ENCODE data around the gene B3GALNT2.
"Not testable (repeated sequence)": the region's sequence is repeated elsewhere in the genome, so short reads cannot be mapped to it uniquely, and the experiment has no call there.

Gene B3GALNT2

DNA sequence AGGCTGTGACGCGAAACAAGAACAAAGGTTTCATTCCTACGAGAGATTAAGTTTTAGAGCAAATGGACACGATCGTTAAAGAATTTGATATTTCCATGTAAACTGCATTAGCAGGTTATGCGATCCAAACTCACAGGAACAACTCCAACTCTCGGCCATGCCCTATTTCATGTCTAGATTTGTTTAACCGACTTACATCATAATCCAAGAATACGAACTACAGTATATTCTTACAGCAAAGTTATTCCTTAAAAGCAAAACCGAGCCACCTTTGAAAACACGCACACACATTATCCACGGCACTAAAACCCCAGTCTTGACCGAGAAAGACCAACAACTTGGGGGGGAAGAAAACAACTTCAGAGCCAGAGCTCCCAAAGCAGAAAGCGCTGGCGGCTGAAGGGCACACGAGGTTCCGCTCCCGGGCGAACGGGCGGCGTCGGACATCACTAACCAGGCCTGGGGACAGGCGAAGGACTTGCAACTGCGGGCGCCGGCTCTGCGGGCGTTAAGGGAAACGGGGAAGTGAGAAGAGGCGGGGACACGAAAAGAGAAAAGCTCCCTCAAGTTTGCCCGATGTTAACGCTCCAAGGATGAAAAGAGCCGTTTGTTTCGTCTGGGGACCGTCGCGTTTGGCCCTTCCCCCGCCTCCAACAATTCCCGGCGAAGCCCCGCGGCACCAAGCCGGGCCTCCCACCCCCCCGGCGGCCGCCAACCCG is 690 bp downstream of the B3GALNT2 start:
- DNase-seq: peak; percentile 76

DNA sequence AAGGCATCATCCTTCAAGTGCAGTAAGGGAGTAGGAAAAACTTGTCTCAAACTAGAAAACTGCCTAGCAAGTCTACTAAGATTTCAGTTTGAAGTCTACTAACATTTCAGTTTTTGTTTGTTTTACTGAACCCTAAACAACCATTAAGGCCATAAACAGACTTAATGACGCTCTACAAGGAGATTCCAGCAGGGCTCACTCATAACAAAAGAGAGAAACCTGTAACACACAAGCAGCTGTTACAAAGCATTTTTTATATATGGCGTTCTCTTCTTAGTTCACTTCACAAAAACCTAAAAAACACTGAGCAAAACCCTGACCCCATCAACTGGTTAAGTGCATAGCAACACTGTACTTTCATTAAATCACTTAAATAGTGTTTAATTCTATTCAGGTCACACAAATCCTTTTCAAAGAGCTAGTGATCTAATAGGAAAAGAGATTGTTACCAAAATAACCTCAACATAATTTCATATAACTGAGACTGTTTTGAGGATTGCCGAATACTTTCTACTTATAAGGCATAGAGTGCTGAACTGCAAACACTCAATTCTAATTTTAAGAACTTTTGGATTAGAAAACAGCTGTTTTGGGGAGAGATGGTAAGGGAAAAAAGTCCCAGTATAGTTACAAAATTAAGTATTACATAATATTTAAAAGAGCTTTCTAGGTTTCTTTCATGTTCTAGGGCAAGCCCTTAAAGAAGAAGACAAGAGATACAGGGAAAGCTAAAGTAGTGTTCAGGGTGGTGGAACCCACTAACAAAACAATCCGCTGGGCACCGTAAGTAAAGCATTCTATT is 1.4 kb downstream of the B3GALNT2 start:
- peak; percentile 45 for DNase-seq

DNA sequence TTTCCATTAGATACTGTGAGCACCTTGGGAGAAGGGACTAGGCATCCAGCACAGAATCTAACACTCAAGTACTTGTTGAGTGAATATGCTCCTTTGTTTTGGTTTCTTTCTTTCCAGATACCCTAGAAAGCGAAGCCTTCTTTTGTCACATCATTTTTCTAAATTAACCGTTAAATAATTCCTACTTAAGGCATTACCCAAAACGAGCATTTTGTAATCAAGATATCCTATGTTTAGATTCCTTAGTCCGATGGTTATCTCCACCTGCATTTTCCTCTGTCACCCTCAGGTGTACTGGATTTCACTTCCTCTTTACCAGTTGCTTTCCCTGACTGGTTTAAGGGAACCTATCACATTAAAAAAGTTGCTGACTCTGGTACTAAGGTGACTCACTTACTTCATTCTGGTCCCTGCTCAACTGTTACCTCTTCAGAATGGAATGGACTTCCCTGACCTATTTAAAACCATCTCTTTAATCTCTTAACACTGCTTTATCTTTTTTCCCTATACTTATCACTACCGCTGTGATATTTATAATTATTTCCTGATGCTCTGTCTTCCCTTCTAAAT is 3.2 kb downstream of the B3GALNT2 start:
- DNase-seq: no peak

DNA sequence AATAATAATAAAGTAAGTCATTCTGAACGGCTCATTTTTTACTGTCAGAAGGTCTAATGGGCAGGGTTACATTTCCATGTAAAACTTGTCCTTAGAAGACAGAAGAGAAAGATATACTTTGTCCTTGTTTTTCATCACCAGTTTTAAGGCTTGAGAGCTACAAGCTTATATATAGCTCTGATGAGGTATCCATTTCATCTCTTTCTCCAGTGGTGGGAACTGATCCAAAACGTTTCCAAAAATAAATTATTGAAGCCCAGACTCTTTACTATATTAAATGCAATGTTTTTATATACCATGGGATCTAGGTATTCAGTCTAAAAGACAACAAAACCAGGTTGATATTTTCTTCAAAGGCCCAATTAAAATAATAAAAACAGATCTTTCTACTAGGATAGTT is 8.7 kb downstream of the B3GALNT2 start:
- DNase-seq: no peak

DNA sequence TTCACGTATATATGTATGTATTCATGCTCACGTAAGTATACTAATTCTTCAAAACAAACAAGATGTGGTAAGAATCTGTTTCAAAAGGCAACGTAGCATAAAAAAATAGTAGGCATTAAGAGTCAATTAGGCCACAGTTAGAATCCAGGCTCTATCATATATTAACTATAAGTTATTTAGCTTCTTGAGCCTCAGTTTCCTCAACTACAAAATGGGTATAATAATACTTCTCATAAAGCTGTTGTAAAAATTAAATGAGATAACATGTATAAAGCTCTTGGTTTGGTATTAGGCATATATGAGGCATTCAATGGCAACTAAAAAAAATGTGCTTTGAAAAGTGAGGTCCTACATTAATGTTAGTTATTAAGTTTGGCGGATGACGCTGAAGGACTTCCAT is 9.2 kb downstream of the B3GALNT2 start:
- no peak for DNase-seq

DNA sequence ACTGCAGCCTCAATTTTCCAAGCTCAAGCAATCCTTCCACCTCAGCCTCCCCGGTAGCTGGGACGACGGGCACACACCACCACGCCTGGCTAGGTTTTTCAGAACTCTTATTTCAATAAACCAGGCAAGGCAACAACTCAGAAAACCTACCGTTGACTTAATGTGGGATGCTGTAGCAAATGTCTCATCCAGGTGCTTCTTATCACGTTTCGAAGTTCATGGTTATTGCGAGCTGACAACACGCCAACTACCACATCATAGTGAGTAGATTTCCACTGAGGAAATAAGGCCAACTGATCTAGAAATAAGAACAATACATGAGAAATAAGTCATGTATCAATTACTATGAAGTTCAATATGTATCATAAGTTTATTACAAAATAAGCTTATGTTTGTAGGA is 9.7 kb downstream of the B3GALNT2 start:
- no peak for DNase-seq

DNA sequence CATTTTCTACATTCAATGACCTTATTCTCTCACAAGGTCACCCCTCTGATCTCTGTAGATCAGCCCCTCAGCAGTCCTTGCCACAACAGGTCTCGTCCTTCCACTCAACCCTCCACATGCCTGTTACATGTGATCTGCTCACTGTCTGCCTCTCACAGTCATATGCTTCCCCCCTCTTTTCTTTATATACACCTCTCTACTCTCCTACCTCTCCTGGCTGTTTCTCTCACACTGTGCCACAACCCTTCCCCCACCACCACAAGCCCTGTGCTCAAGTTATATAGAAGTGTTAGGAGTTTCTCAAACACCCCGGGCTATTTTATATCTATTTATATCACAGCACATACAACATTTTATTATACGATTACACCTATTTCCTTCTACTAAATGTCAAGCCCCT is 12.6 kb downstream of the B3GALNT2 start:
- no peak for DNase-seq

DNA sequence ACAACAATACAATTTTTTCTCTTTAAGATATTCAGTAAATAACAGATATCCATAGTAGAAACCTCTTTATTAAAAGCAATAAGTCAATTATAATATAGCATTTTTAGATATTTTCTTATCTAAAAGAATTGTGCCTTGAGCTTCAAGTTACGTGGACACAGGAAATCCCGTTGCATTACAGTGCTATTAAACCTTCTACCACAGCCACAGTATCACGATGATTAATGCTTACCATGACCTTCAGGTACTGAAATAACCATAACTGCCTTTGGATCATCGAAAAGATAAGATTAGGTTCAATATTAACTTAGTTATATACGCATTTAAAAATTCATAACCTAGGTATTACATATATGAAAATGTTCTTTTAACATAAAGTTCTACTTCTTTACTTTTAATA is 17.9 kb downstream of the B3GALNT2 start:
- no peak for DNase-seq

DNA sequence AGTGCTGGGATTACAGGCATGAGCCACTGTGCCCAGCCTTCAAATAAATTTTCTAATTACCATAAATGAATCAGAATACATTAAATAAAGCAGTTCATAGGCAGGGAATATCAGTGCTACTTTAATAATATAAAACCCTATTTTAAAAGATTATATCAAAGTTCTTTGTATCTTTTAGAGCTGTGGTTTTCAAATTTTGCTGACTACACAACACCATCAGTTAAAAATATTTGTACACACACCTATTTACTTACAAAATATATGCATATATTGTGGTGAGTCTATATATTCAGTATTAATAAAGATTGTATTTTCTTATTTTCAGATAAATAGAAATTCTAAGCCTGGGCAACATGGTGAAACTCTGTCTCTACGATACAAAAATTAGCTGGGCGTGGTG is 18.7 kb downstream of the B3GALNT2 start:
- no peak for DNase-seq

DNA sequence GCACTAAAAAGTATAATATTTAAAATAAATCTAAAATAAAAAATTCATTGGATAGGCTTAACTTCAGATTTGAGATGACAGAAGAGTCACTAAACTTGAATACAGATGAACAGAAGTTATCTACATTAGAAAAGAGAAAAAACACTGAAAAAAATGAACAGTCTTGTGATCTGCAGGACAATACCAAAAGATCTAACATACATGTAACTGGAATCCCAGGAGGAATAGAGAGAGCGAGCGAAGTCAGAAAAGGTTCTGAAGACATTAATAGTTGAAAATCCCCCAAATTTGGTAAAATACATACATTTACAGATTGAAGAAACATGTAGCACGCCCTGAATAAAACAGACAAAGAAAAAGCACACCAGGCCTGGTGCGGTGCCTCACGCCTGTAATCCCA is 21.2 kb downstream of the B3GALNT2 start:
- no peak for DNase-seq

DNA sequence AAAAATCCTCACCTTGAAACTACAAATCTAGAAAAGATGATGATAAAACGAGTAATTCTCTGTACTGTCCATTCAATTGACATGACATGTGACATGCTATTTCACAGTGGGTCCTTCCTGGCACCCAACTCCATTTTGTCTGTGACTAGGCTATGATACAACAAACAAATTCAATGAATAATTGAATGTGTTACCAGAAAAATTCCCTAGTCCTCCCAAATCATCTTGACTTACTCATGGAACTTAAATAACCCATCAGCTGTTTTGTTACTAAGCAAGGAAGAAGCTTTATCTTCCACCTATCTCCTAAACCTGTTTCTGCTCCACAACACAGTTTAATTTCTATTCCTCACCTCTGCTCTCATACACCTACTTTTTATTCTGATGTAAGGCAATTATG is 30.4 kb downstream of the B3GALNT2 start:
- DNase-seq: no peak

DNA sequence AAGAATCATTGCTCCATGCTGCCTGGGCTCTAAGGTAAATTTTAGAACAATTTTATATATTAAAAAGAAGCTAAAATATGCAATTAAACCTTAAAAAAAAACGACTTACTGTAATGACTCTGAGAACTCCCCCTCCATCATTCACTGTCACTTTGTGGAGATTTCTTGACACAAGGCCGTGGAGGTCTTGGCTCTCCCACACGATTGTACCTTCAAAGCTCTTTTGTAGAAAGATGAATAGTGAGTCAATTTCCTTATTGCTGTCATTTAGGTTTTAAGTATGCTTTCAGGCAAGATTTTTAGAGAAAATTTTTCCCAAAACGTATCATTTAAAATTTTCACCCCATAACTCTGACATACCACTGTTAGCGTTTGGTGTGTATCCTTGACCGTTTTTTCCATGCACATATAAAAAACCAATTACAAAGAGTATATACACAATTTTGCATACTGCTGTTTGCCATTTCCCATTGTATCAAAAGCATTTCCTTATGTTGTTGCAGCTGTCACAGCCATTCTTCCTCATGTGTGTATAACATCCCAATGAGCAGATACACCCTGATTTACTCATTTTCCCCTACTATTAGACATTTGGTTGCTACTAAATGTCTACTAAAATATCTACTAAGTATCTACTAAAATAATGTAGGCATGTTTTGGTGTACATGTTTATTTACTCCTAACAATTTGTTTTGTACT is 33.4 kb downstream of the B3GALNT2 start:
- no peak for DNase-seq

DNA sequence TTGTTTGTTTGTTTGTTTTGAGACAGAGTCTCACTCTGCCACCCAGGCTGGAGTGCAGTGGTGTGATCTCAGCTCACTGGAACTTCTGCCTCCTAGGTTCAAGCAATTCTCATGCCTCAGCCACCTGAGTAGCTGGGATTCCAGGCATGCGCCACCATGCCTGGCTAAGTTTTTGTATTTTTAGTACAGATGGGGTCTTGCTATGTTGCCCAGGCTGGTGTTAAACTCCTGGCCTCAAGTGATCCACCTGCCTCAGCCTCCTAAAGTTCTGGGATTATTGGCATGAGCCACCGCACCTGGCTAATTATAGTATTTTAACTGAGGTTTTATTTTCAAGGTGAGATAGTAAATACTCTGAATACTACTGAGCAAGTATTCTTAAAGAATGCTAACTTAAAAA is 34.4 kb downstream of the B3GALNT2 start:
- DNase-seq: not testable (repeated sequence)

DNA sequence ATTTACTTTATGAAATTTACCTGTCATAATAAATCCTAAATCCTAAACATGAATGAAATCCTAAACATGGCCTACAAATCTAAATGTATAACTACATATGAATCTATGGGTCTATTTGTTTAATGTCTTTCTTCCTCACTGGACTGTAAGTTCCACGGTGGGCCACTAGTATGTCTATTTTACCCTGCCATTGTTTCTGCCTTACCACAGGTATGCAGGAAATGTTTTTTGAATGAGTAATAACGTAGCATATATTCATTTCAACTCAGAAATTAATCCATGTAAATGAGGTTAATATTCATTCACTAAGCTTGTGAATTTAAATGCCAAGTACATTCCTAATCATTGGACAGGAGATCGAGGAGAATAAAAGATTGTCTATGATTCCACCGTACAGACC is 35.3 kb downstream of the B3GALNT2 start:
- no peak for DNase-seq

DNA sequence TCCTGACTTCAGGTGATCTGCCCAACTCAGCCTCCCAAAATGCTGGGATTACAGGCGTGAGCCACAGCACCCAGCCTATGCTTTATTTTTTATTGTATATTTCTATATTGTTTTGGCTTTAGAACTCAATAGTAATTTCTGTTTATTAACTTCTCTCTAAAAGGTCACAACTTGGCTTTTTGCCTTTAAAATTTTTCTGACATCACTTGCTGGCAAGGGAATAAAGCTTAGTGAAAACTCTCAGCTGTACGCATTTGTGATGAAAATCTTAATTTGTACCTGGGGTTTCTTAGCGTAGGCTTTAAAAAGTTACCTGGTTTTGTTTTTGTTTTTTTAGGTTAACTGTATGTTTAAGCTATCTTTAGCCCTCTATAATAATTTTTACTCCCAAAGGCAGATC is 36.2 kb downstream of the B3GALNT2 start:
- DNase-seq: no peak

DNA sequence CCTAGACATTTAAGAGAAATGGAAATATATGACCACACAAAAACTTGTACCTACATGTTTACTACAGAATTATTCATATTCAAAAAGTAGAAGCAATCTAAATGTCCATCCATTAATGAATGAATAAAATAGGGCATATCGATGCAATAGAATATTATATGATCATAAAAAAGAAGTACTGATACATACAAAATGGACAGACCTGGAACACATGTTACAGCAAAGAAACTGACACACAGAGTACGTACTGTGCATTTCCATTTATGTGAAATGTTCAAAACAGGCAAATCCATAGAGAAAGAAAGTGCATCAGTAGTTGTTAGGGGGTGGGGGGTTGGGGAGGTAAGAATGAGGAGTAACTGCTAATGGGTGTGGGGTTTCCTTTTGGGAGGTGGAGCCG is 39.2 kb downstream of the B3GALNT2 start:
- DNase-seq: no peak

DNA sequence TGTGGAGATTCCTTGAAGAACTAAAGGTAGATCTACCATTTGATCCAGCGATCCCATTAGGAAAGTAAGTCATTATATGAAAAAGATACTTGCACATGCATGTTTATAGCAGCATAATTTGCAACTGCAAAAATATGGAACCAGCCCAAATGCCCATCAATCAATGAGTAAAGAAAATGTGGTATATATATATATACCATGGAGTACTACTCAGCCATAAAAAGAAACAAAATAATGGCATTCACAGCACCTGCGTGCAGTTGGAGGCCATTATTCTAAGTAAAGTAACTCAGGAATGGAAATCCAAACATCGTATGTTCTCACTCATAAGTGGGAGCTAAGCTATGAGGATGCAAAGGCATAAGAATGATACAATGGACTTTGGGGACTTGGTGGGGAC is 41.4 kb downstream of the B3GALNT2 start:
- DNase-seq: not testable (repeated sequence)

DNA sequence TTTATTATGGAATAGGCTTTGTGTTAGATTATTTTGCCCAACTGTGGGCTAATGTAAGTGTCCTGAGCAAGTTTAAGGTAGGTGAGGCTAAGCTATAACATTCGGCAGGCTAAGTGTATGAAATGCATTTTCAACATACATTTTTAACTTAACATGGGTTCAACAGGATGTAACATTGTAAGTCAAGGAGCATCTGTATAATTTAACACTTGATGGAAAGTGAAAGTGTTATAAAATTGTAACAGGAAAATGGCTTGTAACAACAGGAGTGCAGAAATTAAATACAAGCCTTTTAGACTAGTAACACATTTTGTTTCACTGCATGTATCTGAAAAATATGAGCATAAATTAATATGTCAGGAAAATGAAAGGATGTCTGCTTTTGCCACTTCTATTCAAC is 42.3 kb downstream of the B3GALNT2 start:
- DNase-seq: no peak

DNA sequence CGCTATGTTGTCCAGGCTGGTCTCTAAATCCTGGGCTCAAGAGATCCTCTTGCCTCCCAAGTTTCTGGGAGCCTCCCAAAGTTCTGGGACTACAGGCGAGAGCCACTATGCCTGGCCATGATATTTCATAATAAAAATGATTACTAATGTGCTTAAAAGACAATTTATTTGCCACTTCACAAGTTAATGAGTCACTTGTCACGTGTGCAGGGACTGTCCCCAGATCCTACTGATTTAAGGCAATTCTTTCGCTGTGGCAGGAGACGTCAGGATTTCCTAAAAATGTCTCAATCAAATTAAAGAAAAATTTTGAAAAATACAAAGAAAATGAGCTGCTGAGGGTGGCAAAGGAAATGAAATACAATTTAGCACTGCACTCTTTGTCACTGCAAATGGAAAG is 43.5 kb downstream of the B3GALNT2 start:
- no peak for DNase-seq

DNA sequence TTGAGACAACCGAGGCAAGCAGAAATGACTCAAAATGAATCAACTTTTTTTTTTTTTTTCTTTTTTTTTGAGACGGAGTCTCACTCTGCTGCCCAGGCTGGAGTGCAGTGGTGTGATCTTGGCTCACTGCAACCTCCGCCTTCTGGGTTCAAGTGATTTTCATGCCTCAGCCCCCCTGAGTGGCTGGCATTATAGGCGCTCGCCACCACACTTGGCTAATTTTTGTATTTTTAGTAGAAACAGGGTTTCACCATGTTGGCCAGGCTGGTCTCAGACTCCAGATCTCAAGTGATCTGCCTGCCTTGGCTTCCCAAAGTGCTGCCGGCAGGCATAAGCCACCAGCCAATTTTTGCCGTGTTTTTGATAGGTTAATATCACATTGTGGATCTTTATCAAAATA is 46.4 kb downstream of the B3GALNT2 start:
- not testable (repeated sequence) for DNase-seq

DNA sequence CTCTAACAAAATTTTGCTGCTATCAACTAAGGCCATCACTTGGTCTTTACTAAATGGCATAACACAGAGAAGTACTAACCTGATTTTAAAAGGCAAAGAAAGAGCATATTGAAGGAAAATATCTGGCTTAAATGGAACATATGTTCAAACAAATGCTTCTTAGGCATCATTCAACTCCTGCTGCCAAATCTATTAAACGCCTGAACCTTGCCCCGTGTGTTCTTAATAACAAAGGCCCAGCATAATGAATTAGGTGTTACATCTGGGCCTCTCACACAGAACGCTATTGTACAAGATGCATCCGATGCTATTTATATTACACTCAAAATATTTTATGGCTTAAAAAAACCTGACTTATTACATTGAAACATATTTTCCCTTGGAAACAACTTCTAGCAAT is 48.4 kb downstream of the B3GALNT2 start:
- no peak for DNase-seq

DNA sequence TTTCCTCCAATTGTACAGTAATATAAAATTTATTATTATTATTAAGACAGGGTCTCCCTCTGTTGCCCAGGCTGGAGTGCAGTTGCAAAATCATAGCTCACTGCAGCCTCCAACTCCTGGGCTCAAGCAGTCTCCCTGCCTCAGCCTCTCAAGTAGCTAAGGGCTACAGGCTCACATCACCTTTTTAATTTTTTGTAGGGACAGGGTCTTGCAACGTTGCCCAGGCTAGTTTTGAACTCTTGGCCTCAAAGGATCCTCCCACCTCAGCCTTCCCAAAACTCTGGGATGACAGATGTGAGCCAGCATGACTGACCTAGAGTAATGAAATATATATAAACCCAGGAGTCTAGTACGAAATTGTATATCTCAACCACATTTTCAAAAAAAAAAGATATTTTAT is 49.2 kb downstream of the B3GALNT2 start:
- DNase-seq: no peak

DNA sequence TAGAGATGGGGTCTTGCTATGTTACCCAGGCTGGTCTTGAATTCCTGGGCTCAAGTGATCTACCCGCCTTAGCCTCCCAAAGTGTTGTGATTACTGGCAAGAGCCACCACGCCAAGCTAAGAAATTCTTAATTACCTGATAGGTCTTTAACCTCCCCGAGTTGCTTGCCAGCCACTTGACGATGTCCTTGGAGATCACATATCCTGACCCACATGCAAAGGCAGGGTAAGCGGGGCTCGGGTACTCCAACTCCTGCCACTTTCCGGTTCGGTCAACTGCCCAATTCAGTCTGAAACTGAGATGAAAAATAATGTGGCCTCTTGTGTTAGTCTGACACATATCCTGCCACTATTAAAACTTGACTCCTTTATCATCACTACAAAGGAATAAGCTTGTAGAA is 50.2 kb downstream of the B3GALNT2 start:
- DNase-seq: no peak
